ENCODE data around the gene PPP1R27. TPM values are rescaled to one million over a fixed set of nuclear protein-coding genes. Genes with fewer than 3 reads are reported as not detected.

Gene PPP1R27
- total and polyA plus RNA-seq, 8 donors = 0.19 to 1.5 (median 1.1) TPM; not detected in 5

DNA sequence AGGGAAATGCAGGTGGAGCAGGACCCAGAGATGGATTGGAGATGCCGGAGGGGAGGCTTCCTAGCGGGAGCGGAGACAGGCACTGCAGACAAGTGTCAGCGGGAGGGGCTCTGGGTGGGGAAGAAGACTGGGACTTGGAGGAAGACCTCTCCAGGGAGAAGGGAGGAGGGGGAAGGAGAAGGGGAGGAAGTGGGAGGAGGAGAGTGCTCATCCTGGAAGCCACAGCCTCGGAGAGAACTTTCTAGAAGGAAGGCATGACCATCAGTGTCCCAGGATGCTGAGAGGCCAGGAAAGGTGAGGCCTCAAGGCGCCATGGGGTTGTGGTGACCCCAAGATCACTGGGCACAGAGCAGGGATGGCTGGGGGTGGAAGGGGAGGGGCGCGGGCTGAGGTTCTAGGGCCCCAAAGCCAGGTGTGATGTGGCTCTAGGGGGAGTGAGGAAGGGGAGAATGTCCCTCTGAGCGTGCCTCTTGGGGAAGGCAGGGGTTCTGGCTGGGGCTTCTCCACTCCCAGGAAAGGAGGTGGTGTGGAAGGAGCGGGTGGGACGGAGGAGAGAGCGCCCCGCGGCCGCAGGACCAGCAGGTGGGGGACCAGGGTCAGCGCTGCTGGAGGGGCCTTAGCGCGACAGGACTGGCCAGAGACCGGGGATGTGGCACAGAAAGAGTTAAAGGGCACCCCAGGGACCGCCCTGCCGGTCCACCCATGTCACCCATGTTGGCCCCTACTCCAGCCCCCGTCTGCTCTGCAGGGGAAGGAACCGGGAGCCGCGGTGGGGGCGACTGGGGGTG lies 31.8 kb downstream of the PPP1R27 start:
- peaks cover 0 to 8% (median 2%) of the 10 kb centered on the region in 4 donors for H3K27me3 ChIP-seq
- no peak overlapping the region for H3K4me3 ChIP-seq
- H3K27ac ChIP-seq = no peak overlapping the region
- no peaks in the 10 kb centered on the region for H3K9me3 ChIP-seq
- no peaks in the 10 kb centered on the region for H3K36me3 ChIP-seq
- intact Hi-C loops (cut with DNase I) = no loop called here
- no peak for ATAC-seq
- peak in 2 of 6 donors; percentile 24 to 52 for DNase-seq
- H3K4me1 ChIP-seq = peaks cover 0 to 11% (median 10%) of the 10 kb centered on the region in 3 donors
- no peak for FAIRE-seq
- TF ChIP-seq, protein P1, sequence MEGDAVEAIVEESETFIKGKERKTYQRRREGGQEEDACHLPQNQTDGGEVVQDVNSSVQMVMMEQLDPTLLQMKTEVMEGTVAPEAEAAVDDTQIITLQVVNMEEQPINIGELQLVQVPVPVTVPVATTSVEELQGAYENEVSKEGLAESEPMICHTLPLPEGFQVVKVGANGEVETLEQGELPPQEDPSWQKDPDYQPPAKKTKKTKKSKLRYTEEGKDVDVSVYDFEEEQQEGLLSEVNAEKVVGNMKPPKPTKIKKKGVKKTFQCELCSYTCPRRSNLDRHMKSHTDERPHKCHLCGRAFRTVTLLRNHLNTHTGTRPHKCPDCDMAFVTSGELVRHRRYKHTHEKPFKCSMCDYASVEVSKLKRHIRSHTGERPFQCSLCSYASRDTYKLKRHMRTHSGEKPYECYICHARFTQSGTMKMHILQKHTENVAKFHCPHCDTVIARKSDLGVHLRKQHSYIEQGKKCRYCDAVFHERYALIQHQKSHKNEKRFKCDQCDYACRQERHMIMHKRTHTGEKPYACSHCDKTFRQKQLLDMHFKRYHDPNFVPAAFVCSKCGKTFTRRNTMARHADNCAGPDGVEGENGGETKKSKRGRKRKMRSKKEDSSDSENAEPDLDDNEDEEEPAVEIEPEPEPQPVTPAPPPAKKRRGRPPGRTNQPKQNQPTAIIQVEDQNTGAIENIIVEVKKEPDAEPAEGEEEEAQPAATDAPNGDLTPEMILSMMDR (IDR thresholded peaks at IDR 0.05) = no peak
- WGBS, 2 donors = 33 to 39% methylated on average over 19 to 26 of the region's 26 CpGs

DNA sequence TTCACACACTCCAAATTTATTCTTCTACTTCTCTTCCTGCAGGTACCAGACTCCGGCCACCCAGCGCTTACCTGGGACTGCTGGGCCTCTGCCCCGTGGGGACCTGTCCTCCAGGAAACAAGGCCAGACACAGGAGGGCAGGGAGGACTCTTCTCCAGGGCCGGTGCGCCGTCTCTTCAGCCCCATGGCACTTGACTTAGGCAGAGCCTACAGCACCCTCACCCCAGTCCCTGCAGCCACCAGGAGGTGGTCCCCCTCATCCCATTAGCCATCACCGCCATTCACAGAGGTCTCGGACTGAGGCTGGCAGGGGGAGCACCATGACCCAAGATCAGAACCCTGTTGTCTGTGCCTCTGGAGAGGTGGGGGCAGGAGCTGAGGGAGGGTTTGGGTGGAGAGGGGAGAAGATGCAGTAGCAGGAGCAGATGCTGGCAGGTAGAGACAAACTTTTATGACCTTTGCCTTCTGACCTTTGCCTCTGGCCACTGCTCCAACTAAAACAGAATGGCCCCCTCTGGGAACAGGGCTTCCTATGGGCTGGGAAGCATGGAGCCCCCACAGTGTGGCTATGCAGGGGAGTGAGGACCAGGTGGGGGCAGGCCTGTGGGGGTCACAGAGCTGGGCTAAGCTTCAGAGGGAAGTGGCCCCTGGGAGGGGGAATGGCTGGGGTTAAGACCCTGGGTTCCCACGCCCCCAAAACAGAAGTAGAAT lies 32.6 kb downstream of the PPP1R27 start:
- 70 to 86% methylated on average over 9 of the region's 9 CpGs for WGBS, 2 donors
- DNase-seq (no peak), FAIRE-seq (no peak), ATAC-seq (no peak)
- intact Hi-C loops (cut with DNase I) = no loop called here
- Histone ChIP-seq H3K4me3 (no peak overlapping the region), H3K36me3 (no peaks in the 10 kb centered on the region), H3K27me3 (peaks cover 0 to 8% (median 2%) of the 10 kb centered on the region in 4 donors), H3K4me1 (peaks cover 0 to 11% (median 10%) of the 10 kb centered on the region in 3 donors), H3K27ac (no peak overlapping the region), H3K9me3 (no peaks in the 10 kb centered on the region)
- TF ChIP-seq, protein P1 (IDR thresholded peaks at IDR 0.05) = no peak

- Histone ChIP-seq H3K4me1 (peaks cover 0 to 11% (median 10%) of the 10 kb centered on the region in 3 donors), H3K27me3 (peaks cover 0 to 8% (median 2%) of the 10 kb centered on the region in 4 donors), H3K4me3 (no peak overlapping the region), H3K9me3 (no peaks in the 10 kb centered on the region), H3K27ac (no peak overlapping the region), H3K36me3 (no peaks in the 10 kb centered on the region)
- intact Hi-C loops (cut with DNase I) = no loop called here
- no peak for ATAC-seq
- no peak for DNase-seq
- WGBS, 2 donors = 88 to 90% methylated on average over 9 of the region's 9 CpGs
- TF ChIP-seq, protein P1 (IDR thresholded peaks at IDR 0.05) = no peak
- FAIRE-seq = no peak
Measured at GRCh38 chr17:81801327-81801726, 33.5 kb downstream of the PPP1R27 start.

GRCh38 chr17:81794509-81794908 lies 40.3 kb downstream of the PPP1R27 start:
- Histone ChIP-seq H3K27me3 (no peaks in the 10 kb centered on the region), H3K27ac (no peak overlapping the region), H3K4me1 (no peaks in the 10 kb centered on the region), H3K4me3 (no peak overlapping the region), H3K9me3 (no peaks in the 10 kb centered on the region), H3K36me3 (no peaks in the 10 kb centered on the region)
- ATAC-seq (peak in 3 of 4 donors; percentile 42 to 52 (median 44)), FAIRE-seq (no peak), DNase-seq (peak in 1 of 6 donors; percentile 48)
- 49 to 53% methylated on average over 8 of the region's 8 CpGs for WGBS, 2 donors
- intact Hi-C loops (cut with DNase I) = no loop called here
- TF ChIP-seq, protein P1 (IDR thresholded peaks at IDR 0.05) = no peak

Data from pancreas (tissue), 10 donors.